Activated CD8-positive, alpha-beta T cell treated with anti-CD3 and anti-CD28 coated beads for 36 hours (primary cell): ENCODE measurements around the gene RALGPS2. TPM values are rescaled to one million over a fixed set of nuclear protein-coding genes. Genes with fewer than 3 reads are reported as not detected.

Experiments
- ATAC-seq: fragments of 200-7000 bp; cut with Tn5 transposase; one replicate; pipeline ENCODE4 v1.10.0; 2021; ENCODE audit warnings: mild to moderate bottlenecking, moderate library complexity
- CTCF ChIA-PET: fragments of 350-600 bp; sonication (Branson Sonifier 250); formaldehyde crosslinking; loops from one replicate; lab custom pipeline; 2021; ENCODE audit warnings: antibody characterized with exemption; lab: Charles Lee
- POLR2A ChIA-PET: fragments of 350-600 bp; sonication (Branson Sonifier 250); formaldehyde crosslinking; loops from one replicate; lab custom pipeline; 2021; ENCODE audit warnings: antibody characterized with exemption; lab: Charles Lee
- DNase-seq: peaks from one replicate; pipeline ENCODE4 v3.0.0-alpha.2; 2020
- H3K27ac Mint-ChIP-seq: one replicate; pipeline ENCODE4 v1.8.0; 2021; ENCODE audit warnings: mild to moderate bottlenecking, mixed read lengths
- H3K27me3 Mint-ChIP-seq: one replicate; pipeline ENCODE4 v1.8.0; 2021; ENCODE audit warnings: mixed read lengths
- H3K36me3 Mint-ChIP-seq: one replicate; pipeline ENCODE4 v1.8.0; 2021; ENCODE audit warnings: low read depth, mixed read lengths
- H3K4me1 Mint-ChIP-seq: one replicate; pipeline ENCODE4 v1.8.0; 2021; ENCODE audit warnings: low read depth, mixed read lengths
- H3K4me3 Mint-ChIP-seq: one replicate; pipeline ENCODE4 v1.8.0; 2021; ENCODE audit warnings: mild to moderate bottlenecking, moderate library complexity, mixed read lengths
- H3K9me3 Mint-ChIP-seq: one replicate; pipeline ENCODE4 v1.8.0; 2021; ENCODE audit warnings: mixed read lengths
- intact Hi-C: fragments of 100-400 bp; cut with micrococcal nuclease; formaldehyde crosslinking; loops from one replicate; pipeline ENCODE4 v1.10.0; 2022
- total RNA-seq, 2 experiments: library from RNA; stranded (reverse); gene quantifications; one replicate each; pipeline ENCODE4 v1.2.3, GENCODE V29; 2021
- TF ChIP-seq, protein P1 (sequence below): fragments of 200-600 bp; IDR thresholded peaks from one replicate; pipeline ENCODE4 v1.8.0; 2022; ENCODE audit warnings: antibody characterized with exemption, mild to moderate bottlenecking

The RALGPS2 gene
- total RNA-seq, 2 experiments from 2014 or later, result 2.8 to 4.8 TPM

DNA sequence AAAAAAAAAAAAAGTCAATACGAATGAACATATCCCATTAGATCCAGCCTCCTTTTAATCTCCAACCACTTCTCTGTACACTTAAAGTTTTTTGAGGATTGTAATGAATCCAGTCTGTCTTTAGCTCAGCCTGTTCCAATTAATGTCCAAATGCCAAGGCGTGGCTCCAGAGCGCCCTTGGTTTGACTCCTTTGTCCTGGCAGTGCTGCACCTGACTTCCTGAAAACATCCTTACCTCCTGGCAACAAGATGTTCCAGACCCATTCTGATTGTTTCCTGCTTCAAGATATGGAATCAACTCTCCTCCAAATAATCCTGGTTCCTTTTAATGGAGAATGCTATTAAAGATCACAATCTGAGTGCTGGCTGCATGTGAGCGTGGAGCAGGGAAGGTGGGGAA, 226.6 kb downstream of the RALGPS2 start:
- TF ChIP-seq, protein P1, sequence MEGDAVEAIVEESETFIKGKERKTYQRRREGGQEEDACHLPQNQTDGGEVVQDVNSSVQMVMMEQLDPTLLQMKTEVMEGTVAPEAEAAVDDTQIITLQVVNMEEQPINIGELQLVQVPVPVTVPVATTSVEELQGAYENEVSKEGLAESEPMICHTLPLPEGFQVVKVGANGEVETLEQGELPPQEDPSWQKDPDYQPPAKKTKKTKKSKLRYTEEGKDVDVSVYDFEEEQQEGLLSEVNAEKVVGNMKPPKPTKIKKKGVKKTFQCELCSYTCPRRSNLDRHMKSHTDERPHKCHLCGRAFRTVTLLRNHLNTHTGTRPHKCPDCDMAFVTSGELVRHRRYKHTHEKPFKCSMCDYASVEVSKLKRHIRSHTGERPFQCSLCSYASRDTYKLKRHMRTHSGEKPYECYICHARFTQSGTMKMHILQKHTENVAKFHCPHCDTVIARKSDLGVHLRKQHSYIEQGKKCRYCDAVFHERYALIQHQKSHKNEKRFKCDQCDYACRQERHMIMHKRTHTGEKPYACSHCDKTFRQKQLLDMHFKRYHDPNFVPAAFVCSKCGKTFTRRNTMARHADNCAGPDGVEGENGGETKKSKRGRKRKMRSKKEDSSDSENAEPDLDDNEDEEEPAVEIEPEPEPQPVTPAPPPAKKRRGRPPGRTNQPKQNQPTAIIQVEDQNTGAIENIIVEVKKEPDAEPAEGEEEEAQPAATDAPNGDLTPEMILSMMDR, result no peak
- POLR2A ChIA-PET, result no interaction called here
- DNase-seq (no peak), ATAC-seq (no peak)
- no peaks in the 10 kb centered on the region for H3K9me3 Mint-ChIP-seq
- peaks cover 5% of the 10 kb centered on the region for H3K27me3 Mint-ChIP-seq
- no peak overlapping the region for H3K4me3 Mint-ChIP-seq
- H3K27ac Mint-ChIP-seq, result no peak overlapping the region
- no peaks in the 10 kb centered on the region for H3K4me1 Mint-ChIP-seq
- H3K36me3 Mint-ChIP-seq, result no peaks in the 10 kb centered on the region
- intact Hi-C loops, result no loop called here
- CTCF ChIA-PET, result no interaction called here

DNA sequence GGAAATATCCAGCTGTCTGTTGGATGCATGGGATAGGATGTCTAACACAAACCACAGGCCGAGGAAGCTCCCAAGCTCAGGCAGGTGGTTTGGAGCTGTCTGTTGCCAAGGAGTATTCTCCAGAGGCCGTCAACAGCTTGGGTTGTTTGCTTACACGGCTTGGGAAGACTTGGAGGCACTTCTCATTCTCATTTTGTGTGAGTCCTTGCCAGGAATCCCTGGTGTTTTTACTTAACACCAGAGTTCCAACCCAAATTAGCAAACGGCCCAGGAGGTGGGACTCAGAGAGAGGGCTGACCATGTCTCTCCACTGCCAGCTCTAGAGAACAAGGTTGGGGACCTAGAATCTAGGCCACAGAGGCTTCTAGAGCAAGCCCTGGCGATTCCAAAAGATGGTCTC, 228.0 kb downstream of the RALGPS2 start:
- Mint-ChIP-seq H3K27ac (no peak overlapping the region), H3K4me1 (no peaks in the 10 kb centered on the region), H3K36me3 (no peaks in the 10 kb centered on the region), H3K9me3 (no peaks in the 10 kb centered on the region), H3K4me3 (no peak overlapping the region), H3K27me3 (peaks cover 4% of the 10 kb centered on the region)
- CTCF ChIA-PET, result no interaction called here
- no peak for DNase-seq
- intact Hi-C loops, result no loop called here
- TF ChIP-seq, protein P1, result no peak
- POLR2A ChIA-PET, result no interaction called here
- ATAC-seq, result no peak

DNA sequence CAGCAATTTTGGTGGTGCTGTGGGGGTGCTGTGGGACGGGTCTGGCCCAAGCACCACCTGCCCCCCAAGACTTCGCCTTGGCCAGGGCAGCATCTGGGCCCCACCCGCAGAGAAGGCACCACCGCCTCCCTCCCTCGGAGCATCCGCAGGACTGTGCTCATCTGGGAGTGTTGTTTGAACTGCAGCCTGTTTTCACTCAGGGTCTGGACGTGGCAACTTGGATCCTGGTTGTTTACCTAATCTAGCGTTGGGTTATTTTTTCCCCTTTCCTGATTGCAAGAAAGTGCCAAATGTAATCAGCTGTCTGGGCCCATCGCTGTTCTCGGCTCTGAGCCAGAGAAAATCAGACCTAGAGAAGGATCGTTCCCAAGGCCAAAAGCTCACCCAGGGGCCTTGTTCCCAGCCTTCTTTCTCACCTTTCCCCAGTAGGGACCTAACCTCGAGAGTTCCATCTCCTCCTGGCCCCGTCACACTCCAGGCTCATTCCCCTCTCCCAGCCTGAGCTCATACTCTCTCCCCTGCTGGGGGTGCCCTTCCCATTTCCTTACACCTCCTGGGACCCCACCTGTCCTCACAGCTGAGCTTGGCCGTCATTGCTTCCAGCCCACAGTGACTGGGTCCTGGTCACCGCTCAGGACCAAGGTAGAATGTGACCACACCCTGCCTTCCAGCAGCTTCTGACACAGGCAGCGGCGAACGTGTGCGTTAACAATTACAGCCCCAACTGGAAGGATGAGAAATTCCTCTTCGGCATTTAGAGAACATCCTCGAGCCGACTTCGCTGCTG, 228.7 kb downstream of the RALGPS2 start:
- no peak overlapping the region for H3K4me3 Mint-ChIP-seq
- TF ChIP-seq, protein P1, result no peak
- ChIA-PET POLR2A (no interaction called here), CTCF (no interaction called here)
- H3K9me3 Mint-ChIP-seq, result no peaks in the 10 kb centered on the region
- H3K27ac Mint-ChIP-seq, result no peak overlapping the region
- intact Hi-C loops, result no loop called here
- H3K27me3 Mint-ChIP-seq, result no peaks in the 10 kb centered on the region
- DNase-seq, result no peak
- no peaks in the 10 kb centered on the region for H3K4me1 Mint-ChIP-seq
- no peaks in the 10 kb centered on the region for H3K36me3 Mint-ChIP-seq
- ATAC-seq, result no peak

DNA sequence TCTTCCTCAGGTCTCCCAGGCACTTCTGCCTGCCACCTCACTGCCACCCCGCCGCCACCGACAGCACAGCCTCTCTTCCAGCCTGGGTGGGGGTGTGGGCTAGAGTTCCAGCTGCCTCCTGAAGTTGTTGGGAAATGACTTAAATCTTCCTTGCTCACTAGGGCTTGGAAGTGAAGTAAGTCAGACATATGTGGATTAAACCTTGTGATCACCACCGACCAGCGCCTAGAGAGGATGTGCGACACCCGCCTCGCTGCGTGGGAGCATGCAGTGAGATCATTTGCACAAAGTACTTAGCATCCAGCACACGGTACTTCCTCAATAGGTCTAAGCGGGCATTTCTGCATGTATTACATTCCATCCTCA, 229.3 kb downstream of the RALGPS2 start:
- CTCF ChIA-PET, result no interaction called here
- ATAC-seq, result no peak
- intact Hi-C loops, result no loop called here
- Mint-ChIP-seq H3K27ac (no peak overlapping the region), H3K36me3 (no peaks in the 10 kb centered on the region), H3K4me1 (no peaks in the 10 kb centered on the region), H3K27me3 (no peaks in the 10 kb centered on the region), H3K9me3 (no peaks in the 10 kb centered on the region), H3K4me3 (no peak overlapping the region)
- no peak for DNase-seq
- TF ChIP-seq, protein P1, result no peak
- POLR2A ChIA-PET, result no interaction called here

DNA sequence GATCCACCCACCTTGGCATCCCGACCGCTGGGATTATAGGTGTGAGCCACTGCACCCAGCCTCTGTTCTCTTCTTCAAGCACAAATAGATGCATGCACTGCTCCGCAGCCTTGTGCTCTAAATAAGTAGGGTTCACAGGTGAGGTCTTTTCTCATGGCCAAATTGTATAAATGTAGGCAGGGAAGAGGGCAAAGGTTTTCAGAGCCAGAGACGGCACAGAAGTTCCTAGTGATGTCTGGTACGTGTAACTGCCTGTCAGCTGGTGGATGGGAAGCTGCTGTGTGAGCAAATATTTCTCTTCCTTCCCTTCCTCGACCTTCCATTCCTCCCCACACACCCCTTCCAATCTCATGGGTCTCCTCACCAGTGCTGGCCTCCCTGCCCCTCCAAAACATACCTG, 229.9 kb downstream of the RALGPS2 start:
- TF ChIP-seq, protein P1, result no peak
- Mint-ChIP-seq H3K27me3 (no peaks in the 10 kb centered on the region), H3K36me3 (no peaks in the 10 kb centered on the region), H3K9me3 (peaks cover 3% of the 10 kb centered on the region), H3K27ac (no peak overlapping the region), H3K4me3 (no peak overlapping the region), H3K4me1 (peaks cover 3% of the 10 kb centered on the region)
- CTCF ChIA-PET, result no interaction called here
- DNase-seq (no peak), ATAC-seq (no peak)
- POLR2A ChIA-PET, result no interaction called here
- intact Hi-C loops, result no loop called here
